WTC11 (cell line): ENCODE results near the gene MSS51. TPM values are rescaled to one million over a fixed set of nuclear protein-coding genes. Genes with fewer than 3 reads are reported as not detected.

Source experiments
- ATAC-seq: fragments of 200-7000 bp; cut with Tn5 transposase; 2 replicates; pipeline ENCODE4 v1.10.0; 2021; ENCODE audit warnings: mild to moderate bottlenecking, moderate library complexity
- CTCF ChIA-PET: fragments of 300-600 bp; sonication (Branson Sonifier 250); formaldehyde crosslinking; loops from one replicate; lab custom pipeline; 2021; ENCODE audit warnings: antibody characterized with exemption; lab: Charles Lee
- POLR2A ChIA-PET: fragments of 350-600 bp; sonication (Branson Sonifier 250); formaldehyde crosslinking; loops from one replicate; lab custom pipeline; 2021; ENCODE audit warnings: antibody characterized with exemption; lab: Charles Lee
- DNase-seq: peaks from one replicate; pipeline ENCODE4 v3.0.0; 2021; ENCODE audit warnings: low spot score
- H3K27ac Mint-ChIP-seq: 2 replicates; pipeline ENCODE4 v1.8.0; 2021; ENCODE audit warnings: mixed read lengths
- H3K27me3 Mint-ChIP-seq: 2 replicates; pipeline ENCODE4 v1.8.0; 2021; ENCODE audit warnings: low read depth, mild to moderate bottlenecking, moderate library complexity, mixed read lengths
- H3K36me3 Mint-ChIP-seq: 2 replicates; pipeline ENCODE4 v1.8.0; 2021; ENCODE audit warnings: mixed read lengths
- H3K4me1 Mint-ChIP-seq: 2 replicates; pipeline ENCODE4 v1.8.0; 2022; ENCODE audit warnings: mixed read lengths
- H3K4me3 Mint-ChIP-seq: 2 replicates; pipeline ENCODE4 v1.8.0; 2021; ENCODE audit warnings: mild to moderate bottlenecking, moderate library complexity, mixed read lengths
- H3K9me3 Mint-ChIP-seq: 2 replicates; pipeline ENCODE4 v1.8.0; 2021; ENCODE audit warnings: mixed read lengths
- KAT7 ChIP-seq: sonication (generic); formaldehyde crosslinking; IDR thresholded peaks from 2 replicates; pipeline ENCODE4 v1.8.1; 2023; ENCODE audit warnings: missing genetic modification reagents, mild to moderate bottlenecking, borderline replicate concordance
- NR1H2 ChIP-seq: sonication (generic); formaldehyde crosslinking; IDR thresholded peaks from 2 replicates; pipeline ENCODE4 v1.9.0; 2021; ENCODE audit warnings: mild to moderate bottlenecking, moderate library complexity, missing genetic modification reagents
- RELA ChIP-seq: sonication (generic); formaldehyde crosslinking; IDR thresholded peaks from 2 replicates; pipeline ENCODE4 v1.8.1; 2022; ENCODE audit warnings: missing genetic modification reagents, mild to moderate bottlenecking, borderline replicate concordance
- SMAD4 ChIP-seq: sonication (generic); formaldehyde crosslinking; IDR thresholded peaks from 2 replicates; pipeline ENCODE4 v1.8.0; 2022; ENCODE audit warnings: mild to moderate bottlenecking, missing genetic modification reagents
- ZNF121 ChIP-seq: sonication (generic); formaldehyde crosslinking; IDR thresholded peaks from 2 replicates; pipeline ENCODE4 v1.8.0; 2023; ENCODE audit warnings: missing genetic modification reagents
- ZNF396 ChIP-seq: fragments of 250-450 bp; sonication (Bioruptor Pico); IDR thresholded peaks from 2 replicates; pipeline ENCODE4 v1.8.0; 2021; ENCODE audit warnings: mild to moderate bottlenecking, moderate library complexity, borderline replicate concordance
- ZNF423 ChIP-seq: fragments of 250-450 bp; sonication (Bioruptor Pico); IDR thresholded peaks from 2 replicates; pipeline ENCODE4 v2.1.2; 2022; ENCODE audit warnings: mild to moderate bottlenecking, moderate library complexity
- total RNA-seq: library from RNA; stranded (reverse); gene quantifications from 3 replicates; pipeline ENCODE4 v1.2.3, GENCODE V29; 2021
- TF ChIP-seq, protein P1 (sequence below): sonication (generic); formaldehyde crosslinking; IDR thresholded peaks from 2 replicates; pipeline ENCODE4 v1.8.1; 2023; ENCODE audit warnings: mild to moderate bottlenecking, missing genetic modification reagents, borderline replicate concordance
- TF ChIP-seq, protein P2 (sequence below): sonication (generic); formaldehyde crosslinking; IDR thresholded peaks from 2 replicates; pipeline ENCODE4 v1.8.1; 2023; ENCODE audit warnings: mild to moderate bottlenecking, missing genetic modification reagents, moderate library complexity
- TF ChIP-seq, protein P3 (sequence below): fragments of 200-600 bp; IDR thresholded peaks from 2 replicates; pipeline ENCODE4 v1.8.0; 2022; ENCODE audit warnings: antibody characterized with exemption
- TF ChIP-seq, protein P4 (sequence below): fragments of 250-450 bp; sonication (Bioruptor Pico); IDR thresholded peaks from 2 replicates; pipeline ENCODE4 v1.9.0; 2021; ENCODE audit warnings: mild to moderate bottlenecking, borderline replicate concordance
- TF ChIP-seq, protein P5 (sequence below): fragments of 250-450 bp; sonication (Bioruptor Pico); IDR thresholded peaks from 2 replicates; pipeline ENCODE4 v2.1.2; 2022; ENCODE audit warnings: mild to moderate bottlenecking, moderate library complexity
- TF ChIP-seq, protein P6 (sequence below): fragments of 250-450 bp; sonication (Bioruptor Pico); IDR thresholded peaks from 2 replicates; pipeline ENCODE4 v1.9.0; 2021; ENCODE audit warnings: mild to moderate bottlenecking
- TF ChIP-seq, protein P7 (sequence below): sonication (generic); formaldehyde crosslinking; IDR thresholded peaks from 2 replicates; pipeline ENCODE4 v1.8.1; 2023; ENCODE audit warnings: mild to moderate bottlenecking, moderate library complexity, missing genetic modification reagents

MSS51 gene
- total RNA-seq, 1 experiment from 2014 or later = 3.0 TPM

DNA sequence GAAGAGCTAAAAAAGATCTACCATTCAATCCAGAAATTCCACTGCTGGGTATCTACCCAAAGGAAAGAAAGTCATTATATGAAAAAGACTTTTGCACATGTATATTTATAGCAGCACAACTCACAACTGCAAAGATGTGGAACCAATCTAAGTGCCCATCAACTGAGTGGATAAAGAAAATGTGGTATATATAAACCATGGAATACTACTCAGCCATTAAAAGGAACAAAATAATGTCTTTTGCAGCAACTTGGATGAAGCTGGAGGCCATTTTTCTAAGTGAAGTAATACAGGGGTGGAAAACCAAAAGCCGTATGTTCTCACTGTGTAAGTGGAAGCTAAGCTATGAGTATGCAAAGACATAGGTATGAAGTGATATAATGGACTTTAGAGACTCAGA is 22.5 kb downstream of the MSS51 start (continued):
- TF ChIP-seq, protein P1, sequence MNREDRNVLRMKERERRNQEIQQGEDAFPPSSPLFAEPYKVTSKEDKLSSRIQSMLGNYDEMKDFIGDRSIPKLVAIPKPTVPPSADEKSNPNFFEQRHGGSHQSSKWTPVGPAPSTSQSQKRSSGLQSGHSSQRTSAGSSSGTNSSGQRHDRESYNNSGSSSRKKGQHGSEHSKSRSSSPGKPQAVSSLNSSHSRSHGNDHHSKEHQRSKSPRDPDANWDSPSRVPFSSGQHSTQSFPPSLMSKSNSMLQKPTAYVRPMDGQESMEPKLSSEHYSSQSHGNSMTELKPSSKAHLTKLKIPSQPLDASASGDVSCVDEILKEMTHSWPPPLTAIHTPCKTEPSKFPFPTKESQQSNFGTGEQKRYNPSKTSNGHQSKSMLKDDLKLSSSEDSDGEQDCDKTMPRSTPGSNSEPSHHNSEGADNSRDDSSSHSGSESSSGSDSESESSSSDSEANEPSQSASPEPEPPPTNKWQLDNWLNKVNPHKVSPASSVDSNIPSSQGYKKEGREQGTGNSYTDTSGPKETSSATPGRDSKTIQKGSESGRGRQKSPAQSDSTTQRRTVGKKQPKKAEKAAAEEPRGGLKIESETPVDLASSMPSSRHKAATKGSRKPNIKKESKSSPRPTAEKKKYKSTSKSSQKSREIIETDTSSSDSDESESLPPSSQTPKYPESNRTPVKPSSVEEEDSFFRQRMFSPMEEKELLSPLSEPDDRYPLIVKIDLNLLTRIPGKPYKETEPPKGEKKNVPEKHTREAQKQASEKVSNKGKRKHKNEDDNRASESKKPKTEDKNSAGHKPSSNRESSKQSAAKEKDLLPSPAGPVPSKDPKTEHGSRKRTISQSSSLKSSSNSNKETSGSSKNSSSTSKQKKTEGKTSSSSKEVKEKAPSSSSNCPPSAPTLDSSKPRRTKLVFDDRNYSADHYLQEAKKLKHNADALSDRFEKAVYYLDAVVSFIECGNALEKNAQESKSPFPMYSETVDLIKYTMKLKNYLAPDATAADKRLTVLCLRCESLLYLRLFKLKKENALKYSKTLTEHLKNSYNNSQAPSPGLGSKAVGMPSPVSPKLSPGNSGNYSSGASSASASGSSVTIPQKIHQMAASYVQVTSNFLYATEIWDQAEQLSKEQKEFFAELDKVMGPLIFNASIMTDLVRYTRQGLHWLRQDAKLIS = no peak
- TF ChIP-seq RELA (CRISPR knock-in tag) (no peak), KAT7 (CRISPR knock-in tag) (no peak)
- TF ChIP-seq, protein P2, sequence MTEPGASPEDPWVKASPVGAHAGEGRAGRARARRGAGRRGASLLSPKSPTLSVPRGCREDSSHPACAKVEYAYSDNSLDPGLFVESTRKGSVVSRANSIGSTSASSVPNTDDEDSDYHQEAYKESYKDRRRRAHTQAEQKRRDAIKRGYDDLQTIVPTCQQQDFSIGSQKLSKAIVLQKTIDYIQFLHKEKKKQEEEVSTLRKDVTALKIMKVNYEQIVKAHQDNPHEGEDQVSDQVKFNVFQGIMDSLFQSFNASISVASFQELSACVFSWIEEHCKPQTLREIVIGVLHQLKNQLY (CRISPR knock-in tag) = no peak

DNA sequence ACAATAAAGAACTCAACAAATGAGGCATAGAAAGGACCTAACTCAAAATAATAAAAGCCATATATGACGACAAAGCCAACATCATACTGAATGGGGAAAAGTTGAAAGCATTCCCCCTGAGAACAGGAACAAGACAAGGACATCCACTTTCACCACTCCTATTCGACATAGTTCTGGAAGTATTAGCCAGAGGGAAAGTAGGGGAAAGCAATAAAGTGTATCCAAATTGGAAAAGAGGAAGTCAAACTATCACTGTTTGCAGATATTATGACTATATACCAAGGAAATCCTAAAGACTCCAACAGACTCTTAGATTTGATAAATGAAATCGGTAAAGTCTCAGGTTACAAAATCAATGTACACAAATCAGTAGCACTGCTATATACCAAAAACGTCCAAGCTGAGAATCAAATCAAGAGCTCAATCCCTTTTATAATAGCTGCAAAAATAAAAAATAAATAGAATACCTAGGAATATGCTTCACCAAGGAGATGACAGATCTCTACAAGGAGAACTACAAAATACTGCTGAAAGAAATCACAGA is 24.3 kb downstream of the MSS51 start:
- ChIA-PET CTCF (no interaction called here), POLR2A (no interaction called here)
- no peak overlapping the region for H3K4me3 Mint-ChIP-seq
- no peaks in the 10 kb centered on the region for H3K36me3 Mint-ChIP-seq
- no peak overlapping the region for H3K27ac Mint-ChIP-seq
- ATAC-seq = no peak
- TF ChIP-seq NR1H2 (CRISPR knock-in tag) (no peak), RELA (CRISPR knock-in tag) (no peak)
- TF ChIP-seq, protein P2 (CRISPR knock-in tag) = no peak
- TF ChIP-seq, protein P3, sequence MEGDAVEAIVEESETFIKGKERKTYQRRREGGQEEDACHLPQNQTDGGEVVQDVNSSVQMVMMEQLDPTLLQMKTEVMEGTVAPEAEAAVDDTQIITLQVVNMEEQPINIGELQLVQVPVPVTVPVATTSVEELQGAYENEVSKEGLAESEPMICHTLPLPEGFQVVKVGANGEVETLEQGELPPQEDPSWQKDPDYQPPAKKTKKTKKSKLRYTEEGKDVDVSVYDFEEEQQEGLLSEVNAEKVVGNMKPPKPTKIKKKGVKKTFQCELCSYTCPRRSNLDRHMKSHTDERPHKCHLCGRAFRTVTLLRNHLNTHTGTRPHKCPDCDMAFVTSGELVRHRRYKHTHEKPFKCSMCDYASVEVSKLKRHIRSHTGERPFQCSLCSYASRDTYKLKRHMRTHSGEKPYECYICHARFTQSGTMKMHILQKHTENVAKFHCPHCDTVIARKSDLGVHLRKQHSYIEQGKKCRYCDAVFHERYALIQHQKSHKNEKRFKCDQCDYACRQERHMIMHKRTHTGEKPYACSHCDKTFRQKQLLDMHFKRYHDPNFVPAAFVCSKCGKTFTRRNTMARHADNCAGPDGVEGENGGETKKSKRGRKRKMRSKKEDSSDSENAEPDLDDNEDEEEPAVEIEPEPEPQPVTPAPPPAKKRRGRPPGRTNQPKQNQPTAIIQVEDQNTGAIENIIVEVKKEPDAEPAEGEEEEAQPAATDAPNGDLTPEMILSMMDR = no peak
- no peaks in the 10 kb centered on the region for H3K27me3 Mint-ChIP-seq
- no peaks in the 10 kb centered on the region for H3K9me3 Mint-ChIP-seq
- H3K4me1 Mint-ChIP-seq = peaks cover 22% of the 10 kb centered on the region
- DNase-seq = no peak

DNA sequence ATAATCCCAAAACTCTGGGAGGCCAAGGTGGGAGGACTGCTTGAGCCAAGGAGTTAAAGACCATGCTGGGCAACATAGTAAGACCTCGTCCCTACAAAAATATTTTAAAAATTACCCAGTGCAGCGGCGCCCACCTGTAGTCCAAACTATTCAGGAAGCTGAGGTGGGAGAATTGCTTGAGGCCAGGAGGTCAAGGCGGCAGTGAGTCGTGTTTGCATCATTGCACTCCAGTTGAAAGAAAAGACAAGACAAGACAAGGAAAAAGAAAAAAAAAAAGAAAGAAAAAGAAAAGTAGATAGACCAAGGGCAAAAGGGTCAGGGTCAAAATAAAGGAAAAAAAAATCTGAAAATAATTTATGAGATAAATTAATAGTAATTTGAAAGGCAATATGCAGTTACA is 25.3 kb downstream of the MSS51 start:
- H3K27me3 Mint-ChIP-seq = no peaks in the 10 kb centered on the region
- H3K27ac Mint-ChIP-seq = no peak overlapping the region; the same call in 1 of the 2 replicates
- H3K36me3 Mint-ChIP-seq = no peaks in the 10 kb centered on the region
- H3K9me3 Mint-ChIP-seq = no peaks in the 10 kb centered on the region
- DNase-seq (no peak), ATAC-seq (no peak)
- CTCF ChIA-PET = interaction anchor here (2.1 kb wide), 1 partner anchor 10 kb away, joined by 11 read pairs; no protein-coding TSS in a partner anchor
- H3K4me1 Mint-ChIP-seq = peaks cover 23% of the 10 kb centered on the region
- POLR2A ChIA-PET = no interaction called here
- H3K4me3 Mint-ChIP-seq = no peak overlapping the region
- TF ChIP-seq, protein P4, sequence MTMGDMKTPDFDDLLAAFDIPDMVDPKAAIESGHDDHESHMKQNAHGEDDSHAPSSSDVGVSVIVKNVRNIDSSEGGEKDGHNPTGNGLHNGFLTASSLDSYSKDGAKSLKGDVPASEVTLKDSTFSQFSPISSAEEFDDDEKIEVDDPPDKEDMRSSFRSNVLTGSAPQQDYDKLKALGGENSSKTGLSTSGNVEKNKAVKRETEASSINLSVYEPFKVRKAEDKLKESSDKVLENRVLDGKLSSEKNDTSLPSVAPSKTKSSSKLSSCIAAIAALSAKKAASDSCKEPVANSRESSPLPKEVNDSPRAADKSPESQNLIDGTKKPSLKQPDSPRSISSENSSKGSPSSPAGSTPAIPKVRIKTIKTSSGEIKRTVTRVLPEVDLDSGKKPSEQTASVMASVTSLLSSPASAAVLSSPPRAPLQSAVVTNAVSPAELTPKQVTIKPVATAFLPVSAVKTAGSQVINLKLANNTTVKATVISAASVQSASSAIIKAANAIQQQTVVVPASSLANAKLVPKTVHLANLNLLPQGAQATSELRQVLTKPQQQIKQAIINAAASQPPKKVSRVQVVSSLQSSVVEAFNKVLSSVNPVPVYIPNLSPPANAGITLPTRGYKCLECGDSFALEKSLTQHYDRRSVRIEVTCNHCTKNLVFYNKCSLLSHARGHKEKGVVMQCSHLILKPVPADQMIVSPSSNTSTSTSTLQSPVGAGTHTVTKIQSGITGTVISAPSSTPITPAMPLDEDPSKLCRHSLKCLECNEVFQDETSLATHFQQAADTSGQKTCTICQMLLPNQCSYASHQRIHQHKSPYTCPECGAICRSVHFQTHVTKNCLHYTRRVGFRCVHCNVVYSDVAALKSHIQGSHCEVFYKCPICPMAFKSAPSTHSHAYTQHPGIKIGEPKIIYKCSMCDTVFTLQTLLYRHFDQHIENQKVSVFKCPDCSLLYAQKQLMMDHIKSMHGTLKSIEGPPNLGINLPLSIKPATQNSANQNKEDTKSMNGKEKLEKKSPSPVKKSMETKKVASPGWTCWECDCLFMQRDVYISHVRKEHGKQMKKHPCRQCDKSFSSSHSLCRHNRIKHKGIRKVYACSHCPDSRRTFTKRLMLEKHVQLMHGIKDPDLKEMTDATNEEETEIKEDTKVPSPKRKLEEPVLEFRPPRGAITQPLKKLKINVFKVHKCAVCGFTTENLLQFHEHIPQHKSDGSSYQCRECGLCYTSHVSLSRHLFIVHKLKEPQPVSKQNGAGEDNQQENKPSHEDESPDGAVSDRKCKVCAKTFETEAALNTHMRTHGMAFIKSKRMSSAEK (CRISPR knock-in tag) = no peak
- TF ChIP-seq SMAD4 (CRISPR knock-in tag) (no peak), ZNF423 (no peak), ZNF121 (CRISPR knock-in tag) (no peak), ZNF396 (CRISPR knock-in tag) (no peak)
- TF ChIP-seq, protein P5, sequence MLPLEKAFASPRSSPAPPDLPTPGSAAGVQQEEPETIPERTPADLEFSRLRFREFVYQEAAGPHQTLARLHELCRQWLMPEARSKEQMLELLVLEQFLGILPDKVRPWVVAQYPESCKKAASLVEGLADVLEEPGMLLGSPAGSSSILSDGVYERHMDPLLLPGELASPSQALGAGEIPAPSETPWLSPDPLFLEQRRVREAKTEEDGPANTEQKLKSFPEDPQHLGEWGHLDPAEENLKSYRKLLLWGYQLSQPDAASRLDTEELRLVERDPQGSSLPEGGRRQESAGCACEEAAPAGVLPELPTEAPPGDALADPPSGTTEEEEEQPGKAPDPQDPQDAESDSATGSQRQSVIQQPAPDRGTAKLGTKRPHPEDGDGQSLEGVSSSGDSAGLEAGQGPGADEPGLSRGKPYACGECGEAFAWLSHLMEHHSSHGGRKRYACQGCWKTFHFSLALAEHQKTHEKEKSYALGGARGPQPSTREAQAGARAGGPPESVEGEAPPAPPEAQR (CRISPR knock-in tag) = no peak
- TF ChIP-seq, protein P6, sequence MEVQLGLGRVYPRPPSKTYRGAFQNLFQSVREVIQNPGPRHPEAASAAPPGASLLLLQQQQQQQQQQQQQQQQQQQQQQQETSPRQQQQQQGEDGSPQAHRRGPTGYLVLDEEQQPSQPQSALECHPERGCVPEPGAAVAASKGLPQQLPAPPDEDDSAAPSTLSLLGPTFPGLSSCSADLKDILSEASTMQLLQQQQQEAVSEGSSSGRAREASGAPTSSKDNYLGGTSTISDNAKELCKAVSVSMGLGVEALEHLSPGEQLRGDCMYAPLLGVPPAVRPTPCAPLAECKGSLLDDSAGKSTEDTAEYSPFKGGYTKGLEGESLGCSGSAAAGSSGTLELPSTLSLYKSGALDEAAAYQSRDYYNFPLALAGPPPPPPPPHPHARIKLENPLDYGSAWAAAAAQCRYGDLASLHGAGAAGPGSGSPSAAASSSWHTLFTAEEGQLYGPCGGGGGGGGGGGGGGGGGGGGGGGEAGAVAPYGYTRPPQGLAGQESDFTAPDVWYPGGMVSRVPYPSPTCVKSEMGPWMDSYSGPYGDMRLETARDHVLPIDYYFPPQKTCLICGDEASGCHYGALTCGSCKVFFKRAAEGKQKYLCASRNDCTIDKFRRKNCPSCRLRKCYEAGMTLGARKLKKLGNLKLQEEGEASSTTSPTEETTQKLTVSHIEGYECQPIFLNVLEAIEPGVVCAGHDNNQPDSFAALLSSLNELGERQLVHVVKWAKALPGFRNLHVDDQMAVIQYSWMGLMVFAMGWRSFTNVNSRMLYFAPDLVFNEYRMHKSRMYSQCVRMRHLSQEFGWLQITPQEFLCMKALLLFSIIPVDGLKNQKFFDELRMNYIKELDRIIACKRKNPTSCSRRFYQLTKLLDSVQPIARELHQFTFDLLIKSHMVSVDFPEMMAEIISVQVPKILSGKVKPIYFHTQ (CRISPR knock-in tag) = no peak
- TF ChIP-seq, protein P7, sequence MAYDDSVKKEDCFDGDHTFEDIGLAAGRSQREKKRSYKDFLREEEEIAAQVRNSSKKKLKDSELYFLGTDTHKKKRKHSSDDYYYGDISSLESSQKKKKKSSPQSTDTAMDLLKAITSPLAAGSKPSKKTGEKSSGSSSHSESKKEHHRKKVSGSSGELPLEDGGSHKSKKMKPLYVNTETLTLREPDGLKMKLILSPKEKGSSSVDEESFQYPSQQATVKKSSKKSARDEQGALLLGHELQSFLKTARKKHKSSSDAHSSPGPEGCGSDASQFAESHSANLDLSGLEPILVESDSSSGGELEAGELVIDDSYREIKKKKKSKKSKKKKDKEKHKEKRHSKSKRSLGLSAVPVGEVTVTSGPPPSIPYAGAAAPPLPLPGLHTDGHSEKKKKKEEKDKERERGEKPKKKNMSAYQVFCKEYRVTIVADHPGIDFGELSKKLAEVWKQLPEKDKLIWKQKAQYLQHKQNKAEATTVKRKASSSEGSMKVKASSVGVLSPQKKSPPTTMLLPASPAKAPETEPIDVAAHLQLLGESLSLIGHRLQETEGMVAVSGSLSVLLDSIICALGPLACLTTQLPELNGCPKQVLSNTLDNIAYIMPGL = no peak
